ENCODE measurements around the gene PTPRQ.
"Not testable (repeated sequence)": the region's sequence is repeated elsewhere in the genome, so short reads cannot be mapped to it uniquely, and the experiment has no call there.

The PTPRQ gene

GRCh38 chr12:80472236-80472635 is 28.2 kb downstream of the PTPRQ start:
- no peak for DNase-seq

DNA sequence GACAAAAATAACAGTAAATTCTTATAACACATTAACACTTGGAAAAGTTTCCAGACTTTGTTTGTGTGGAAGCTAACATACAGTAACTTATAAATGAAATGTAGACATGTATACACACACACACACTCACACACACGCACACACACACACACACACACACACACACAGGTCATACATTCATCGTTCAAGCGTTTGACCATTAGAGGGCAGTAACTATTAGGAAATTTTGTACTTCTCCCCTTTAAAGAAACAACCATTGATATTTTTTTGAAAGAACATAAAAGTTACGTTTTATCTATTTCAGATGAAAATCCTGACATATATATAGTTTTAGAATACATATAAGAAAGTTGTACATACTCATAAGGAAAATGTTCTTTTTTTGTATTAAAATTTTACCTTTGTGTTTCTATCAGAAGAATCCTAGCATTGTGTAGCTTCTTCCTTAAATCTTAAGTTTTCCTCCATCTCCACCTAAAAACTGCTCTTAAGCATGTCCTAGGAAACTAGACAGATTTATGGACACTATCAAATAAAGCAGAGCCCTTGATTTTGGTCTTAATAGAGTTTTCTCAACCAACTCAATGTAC is 29.0 kb downstream of the PTPRQ start:
- no peak for DNase-seq

DNA sequence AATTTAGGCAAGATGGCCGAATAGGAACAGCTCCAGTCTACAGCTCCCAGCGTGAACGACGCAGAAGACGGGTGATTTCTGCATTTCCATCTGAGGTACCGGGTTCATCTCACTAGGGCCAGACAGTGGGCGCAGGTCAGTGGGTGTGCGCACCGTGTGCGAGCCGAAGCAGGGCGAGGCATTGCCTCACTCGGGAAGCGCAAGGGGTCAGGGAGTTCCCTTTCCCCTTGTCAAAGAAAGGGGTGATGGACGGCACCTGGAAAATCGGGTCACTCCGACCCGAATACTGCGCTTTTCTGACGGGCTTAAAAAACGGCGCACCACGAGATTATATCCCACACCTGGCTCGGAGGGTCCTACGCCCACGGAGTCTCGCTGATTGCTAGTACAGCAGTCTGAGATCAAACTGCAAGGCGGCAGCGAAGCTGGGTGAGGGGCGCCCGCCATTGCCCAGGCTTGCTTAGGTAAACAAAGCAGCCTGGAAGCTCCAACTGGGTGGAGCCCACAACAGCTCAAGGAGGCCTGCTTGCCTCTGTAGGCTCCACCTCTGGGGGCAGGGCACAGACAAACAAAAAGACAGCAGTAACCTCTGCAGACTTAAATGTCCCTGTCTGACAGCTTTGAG is 33.6 kb downstream of the PTPRQ start:
- DNase-seq, result not testable (repeated sequence)

GRCh38 chr12:80484746-80485145 is 40.7 kb downstream of the PTPRQ start:
- DNase-seq, result no peak

DNA sequence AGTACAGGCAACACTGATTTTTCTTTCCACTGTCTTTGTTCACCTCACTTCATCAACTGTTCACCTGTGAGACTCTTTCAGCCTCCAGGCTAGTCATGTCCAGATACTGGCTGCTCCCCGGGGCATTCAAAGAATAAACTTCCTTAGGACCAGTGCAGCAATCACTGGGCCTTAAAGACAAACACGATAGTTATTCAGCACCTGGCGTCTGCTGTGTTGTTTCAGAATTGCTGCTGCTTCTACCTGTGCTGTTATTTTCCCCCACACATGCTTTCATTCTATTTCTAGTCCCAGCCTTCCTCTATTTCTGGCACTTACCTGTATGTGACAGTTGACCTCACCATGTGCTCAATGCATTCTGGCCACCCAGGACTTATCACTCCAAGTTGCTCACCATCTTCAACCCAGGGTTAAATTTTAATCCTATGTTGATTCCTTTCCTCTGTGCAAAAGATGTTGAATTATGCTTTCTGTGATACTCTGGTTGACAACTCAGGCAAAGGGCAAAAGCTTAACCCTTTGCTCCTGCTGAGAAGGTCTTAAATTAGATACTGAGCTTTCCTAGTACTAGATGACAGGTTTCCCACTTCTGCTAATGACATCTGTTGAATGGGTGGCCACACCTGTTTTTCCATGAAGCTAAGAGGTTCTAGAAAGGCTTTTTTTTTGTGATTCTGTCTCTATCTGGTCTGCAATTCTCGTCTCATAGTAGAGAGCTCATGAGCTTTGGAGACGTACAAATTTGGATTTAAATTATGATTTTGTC is 41.4 kb downstream of the PTPRQ start:
- DNase-seq, result no peak

DNA sequence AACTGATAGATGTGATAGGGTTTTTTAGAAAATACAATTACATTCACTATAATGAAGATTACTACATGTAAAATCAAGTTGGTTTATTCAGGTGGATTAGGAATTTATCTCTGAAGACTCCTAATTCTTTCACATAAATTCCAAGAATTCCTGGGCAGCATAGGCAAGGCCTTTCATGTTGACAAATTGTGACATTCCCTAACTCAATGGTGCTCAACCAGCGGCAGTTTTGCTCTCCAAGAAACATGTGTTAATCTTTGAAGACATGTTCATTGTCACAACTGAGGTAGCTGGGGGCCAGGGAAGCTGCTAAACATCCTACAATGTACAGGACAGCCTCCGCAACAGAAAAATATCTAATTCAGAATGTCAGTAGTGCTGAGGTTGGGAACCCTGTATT is 46.3 kb downstream of the PTPRQ start:
- no peak for DNase-seq

GRCh38 chr12:80491166-80491565 is 47.1 kb downstream of the PTPRQ start:
- no peak for DNase-seq

GRCh38 chr12:80493466-80493865 is 49.4 kb downstream of the PTPRQ start:
- no peak for DNase-seq

DNA sequence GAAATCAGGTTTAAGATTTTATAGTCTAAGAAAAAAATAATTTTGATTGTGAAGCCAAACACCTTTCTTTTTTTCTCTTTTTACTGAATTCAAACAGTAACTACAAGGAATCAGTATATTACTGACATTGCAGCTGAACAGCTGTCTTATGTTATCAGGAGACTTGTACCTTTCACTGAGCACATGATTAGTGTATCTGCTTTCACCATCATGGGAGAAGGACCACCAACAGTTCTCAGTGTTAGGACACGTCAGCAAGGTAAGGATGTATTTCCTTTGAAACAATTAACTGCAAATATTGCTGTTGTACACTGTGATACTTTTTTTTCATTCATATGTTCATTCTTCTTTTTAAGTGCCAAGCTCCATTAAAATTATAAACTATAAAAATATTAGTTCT is 50.8 kb downstream of the PTPRQ start:
- DNase-seq, result no peak

- DNase-seq, result no peak
Observed at GRCh38 chr12:80498059-80498728, 54.2 kb downstream of the PTPRQ start.

DNA sequence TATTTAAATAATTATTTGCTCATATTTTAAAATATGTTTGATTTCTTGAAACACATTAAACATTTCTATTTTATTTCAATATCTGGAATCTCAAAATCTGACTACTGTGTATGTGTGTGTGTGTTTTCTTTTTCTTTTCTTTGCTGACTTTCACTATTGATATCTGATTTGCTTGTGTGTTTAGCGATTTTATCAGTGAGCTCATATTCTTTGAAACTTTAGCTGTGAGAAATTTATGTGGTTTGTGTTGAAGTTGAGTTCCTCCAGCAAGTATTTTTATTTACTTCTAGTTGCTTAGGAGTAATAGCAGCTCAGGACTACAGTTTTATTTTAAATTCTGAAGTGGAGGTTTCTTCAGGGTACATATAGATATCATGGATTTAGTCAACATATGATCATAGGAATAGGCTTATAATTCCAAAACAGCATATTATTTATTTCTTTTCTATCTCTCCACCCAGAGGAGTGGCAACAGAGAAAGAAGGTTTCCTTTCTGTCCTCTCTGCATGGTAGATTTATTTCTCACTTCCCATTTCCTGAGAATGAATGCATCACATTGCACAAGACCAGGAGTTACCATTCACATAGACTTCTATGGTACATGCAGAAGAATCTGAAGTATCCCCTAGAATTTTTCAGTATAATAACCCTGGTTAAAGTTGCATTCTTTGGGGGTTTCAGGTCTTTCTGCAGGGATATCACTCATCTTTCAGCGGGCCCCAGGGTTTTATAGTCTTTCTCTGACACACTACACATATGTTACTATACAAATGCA is 60.5 kb downstream of the PTPRQ start:
- no peak for DNase-seq

DNA sequence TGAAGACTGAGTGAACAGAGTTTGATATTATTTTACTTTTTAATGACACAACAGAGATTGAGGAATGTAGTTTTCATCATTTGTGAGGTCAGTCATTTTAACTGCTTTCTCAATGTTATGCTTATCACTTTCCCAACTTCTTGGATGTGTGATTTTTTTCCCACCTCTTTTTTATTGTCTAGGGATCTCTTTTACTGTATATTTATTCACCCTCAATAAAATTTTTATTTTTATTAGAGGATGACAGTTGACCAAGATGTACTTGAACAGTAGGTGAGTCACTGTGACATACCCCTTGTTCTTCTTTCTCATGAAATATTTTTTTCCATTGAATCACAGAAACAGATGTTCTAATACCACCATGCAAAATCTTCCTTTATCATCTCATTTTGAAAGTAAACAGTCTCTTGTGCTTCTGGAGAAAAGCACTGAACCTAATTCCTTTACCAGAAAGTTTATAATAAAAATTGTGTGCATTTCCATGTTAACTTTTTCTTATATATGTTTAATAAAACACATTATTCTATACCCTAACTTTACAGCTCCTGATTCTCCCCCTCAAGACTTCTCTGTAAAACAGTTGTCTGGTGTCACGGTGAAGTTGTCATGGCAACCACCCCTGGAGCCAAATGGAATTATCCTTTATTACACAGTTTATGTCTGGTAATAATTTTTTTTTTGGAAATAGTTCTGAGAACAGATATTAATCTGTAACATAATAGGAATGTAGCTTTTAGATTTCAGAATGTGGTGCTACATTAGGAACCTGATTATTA is 65.9 kb downstream of the PTPRQ start:
- no peak for DNase-seq

DNA sequence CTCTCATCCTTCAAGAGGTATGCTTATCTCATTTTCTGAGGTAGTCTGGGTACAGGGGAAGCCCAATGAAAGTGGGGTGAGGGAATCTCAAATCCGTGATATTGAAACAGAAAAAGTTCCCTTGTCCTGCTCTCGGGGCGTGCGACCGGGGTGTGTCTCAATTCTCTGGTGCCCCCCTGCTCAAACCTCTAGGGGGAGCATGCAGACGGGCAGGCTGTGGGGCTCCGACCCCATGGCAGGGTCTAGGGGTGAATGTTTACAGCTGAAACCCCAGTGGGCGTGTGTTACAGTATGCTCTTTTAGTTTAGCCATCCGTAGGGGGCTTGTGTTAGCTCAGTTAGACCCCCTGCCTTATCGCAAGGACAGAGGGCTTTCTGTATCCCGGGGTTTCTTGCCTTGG is 68.7 kb downstream of the PTPRQ start:
- no peak for DNase-seq

DNA sequence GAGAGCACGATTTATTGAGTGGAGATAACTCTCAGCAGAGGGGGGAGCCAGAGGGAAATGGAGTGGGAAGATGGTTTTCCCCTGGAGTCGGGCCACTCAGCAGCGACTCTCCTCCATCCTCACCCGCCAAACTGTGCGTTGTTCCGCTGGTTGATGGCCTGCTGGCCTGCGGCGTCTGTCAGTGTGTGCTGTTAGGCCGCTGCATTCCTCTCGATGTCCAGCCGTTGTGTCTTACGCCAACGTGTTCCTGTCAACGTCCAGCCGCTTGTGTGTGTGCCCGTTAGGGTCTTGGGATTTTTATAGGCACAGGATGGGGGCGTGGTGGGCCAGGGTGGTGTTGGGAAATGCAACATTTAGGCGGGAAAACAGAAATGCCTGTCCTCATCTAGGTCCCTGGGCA is 69.2 kb downstream of the PTPRQ start:
- DNase-seq, result no peak

DNA sequence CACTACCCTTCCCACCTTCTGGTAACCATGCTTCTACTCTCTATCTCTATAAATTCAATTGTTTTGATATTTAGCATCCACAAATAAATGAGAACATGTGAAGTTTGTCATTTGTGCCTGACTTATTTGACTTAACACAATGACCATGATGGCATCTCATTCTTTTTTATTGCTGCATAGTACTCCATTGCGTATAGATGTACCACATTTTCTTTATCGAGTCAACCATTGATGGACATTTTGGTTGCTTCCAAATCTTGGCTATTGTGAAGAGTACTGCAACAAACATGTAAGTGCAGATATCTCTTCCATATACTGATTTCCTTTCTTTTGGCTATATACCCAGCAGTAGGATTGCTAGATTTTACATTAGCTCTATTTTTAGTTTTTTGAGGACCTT is 73.6 kb downstream of the PTPRQ start:
- no peak for DNase-seq

GRCh38 chr12:80531646-80532045 is 87.6 kb downstream of the PTPRQ start:
- no peak for DNase-seq

- DNase-seq, result no peak
Observed at GRCh38 chr12:80539029-80539428, 95.0 kb downstream of the PTPRQ start.

- no peak for DNase-seq
Observed at GRCh38 chr12:80549298-80549697, 105.3 kb downstream of the PTPRQ start.

- no peak for DNase-seq
Observed at GRCh38 chr12:80551897-80552296, 107.9 kb downstream of the PTPRQ start.

- no peak for DNase-seq
Observed at GRCh38 chr12:80553316-80553715, 109.3 kb downstream of the PTPRQ start.

GRCh38 chr12:80556566-80556965 is 112.5 kb downstream of the PTPRQ start:
- DNase-seq, result no peak

GRCh38 chr12:80559766-80560165 is 115.7 kb downstream of the PTPRQ start:
- no peak for DNase-seq
